Aorta (tissue), 5 donors: ENCODE results near the gene TMEM72. TPM values are rescaled to one million over a fixed set of nuclear protein-coding genes. Genes with fewer than 3 reads are reported as not detected.
"Not testable (repeated sequence)": the region's sequence is repeated elsewhere in the genome, so short reads cannot be mapped to it uniquely, and the experiment has no call there.

Experiments
- ATAC-seq: fragments of 200-7000 bp; cut with Tn5 transposase; one replicate; pipeline ENCODE4 v1.9.1; 2022; ENCODE audit warnings: moderate library complexity; ENCODE audit not compliant: low FRiP score
- DNase-seq, 2 donors: peaks; one replicate each; pipeline ENCODE4 v3.0.0-alpha.2; 2020
- H3K27ac ChIP-seq, 2 donors: one replicate each; pipeline ENCODE4 v1.5.1; 2013; ENCODE audit warnings: low read length in 2 of 2, mild to moderate bottlenecking in 2 of 2, moderate library complexity in 2 of 2, control low read depth in 1 of 2, inconsistent platforms in 1 of 2, low read depth in 1 of 2
- H3K27me3 ChIP-seq, 2 donors: one replicate each; pipeline ENCODE4 v1.6.1; 2013; ENCODE audit warnings: control low read depth in 1 of 2, low read length in 1 of 2, mild to moderate bottlenecking in 1 of 2, moderate library complexity in 1 of 2; ENCODE audit not compliant: insufficient read depth in 2 of 2, control insufficient read depth in 1 of 2
- H3K36me3 ChIP-seq, 2 donors: one replicate each; pipeline ENCODE4 v1.6.1; 2013; ENCODE audit warnings: control low read depth in 1 of 2, low read length in 1 of 2, mild to moderate bottlenecking in 1 of 2; ENCODE audit not compliant: insufficient read depth in 2 of 2, control insufficient read depth in 1 of 2
- H3K4me1 ChIP-seq, 2 donors: one replicate each; pipeline ENCODE4 v1.6.1; 2013; ENCODE audit warnings: low read length in 2 of 2, control low read depth in 1 of 2, mild to moderate bottlenecking in 1 of 2, moderate library complexity in 1 of 2; ENCODE audit not compliant: insufficient read depth in 2 of 2, control insufficient read depth in 1 of 2
- H3K4me3 ChIP-seq, 2 donors: one replicate each; pipeline ENCODE4 v1.5.1; 2013; ENCODE audit warnings: low read length in 2 of 2, control low read depth in 1 of 2, mild to moderate bottlenecking in 1 of 2
- H3K9me3 ChIP-seq: one replicate; pipeline ENCODE4 v1.6.1; 2013; ENCODE audit warnings: mild to moderate bottlenecking, low read length; ENCODE audit not compliant: control insufficient read depth
- WGBS, 2 donors: extraction: QIAGEN DNeasy Blood & Tissue Kit; methylation state at CpG; one replicate each; pipeline ENCODE4 v1.1.7; 2013; 5-methylcytosine and 5-hydroxymethylcytosine counted together
- intact Hi-C, 2 donors: fragments of 100-400 bp; cut with DNase I; formaldehyde crosslinking; loops; one replicate each; pipeline versions ENCODE4 v1.14.2 to v1.15.0; 2022
- long read RNA-seq, 2 donors: library from polyadenylated mRNA; unstranded; transcript quantifications; one replicate each; pipeline ENCODE4 v2.0.0, GENCODE V29; 2020 to 2021
- polyA plus RNA-seq, 2 donors: library from polyadenylated mRNA; stranded (reverse); fragments of 200-250 nt; gene quantifications; one replicate each; pipeline ENCODE4 v1.2.3, GENCODE V29; 2013
- total RNA-seq, 2 donors: library from RNA; stranded (reverse); fragmentation: NEBNext Ultra II Directional; extraction: Animal tissue kit (Norgen Biotek cat#: 25700); gene quantifications; one replicate each; pipeline ENCODE4 v1.2.1, GENCODE V29; 2021
- donor health status: healthy with polysubstance abuse.
- donor health status: Bipolar disorder and iron deficiency.
- donor health status: DM: no; HTN: no; CAD: no.
- donor health status: DM: no; HTN: no; CAD: no.
- donor health status: DM: yes; HTN: yes; CAD: no.

The TMEM72 gene
- total RNA-seq (not detected), polyA plus RNA-seq (not detected)
- long read RNA-seq, donor 1: 0 reads
- long read RNA-seq, donor 2: 0 reads

DNA sequence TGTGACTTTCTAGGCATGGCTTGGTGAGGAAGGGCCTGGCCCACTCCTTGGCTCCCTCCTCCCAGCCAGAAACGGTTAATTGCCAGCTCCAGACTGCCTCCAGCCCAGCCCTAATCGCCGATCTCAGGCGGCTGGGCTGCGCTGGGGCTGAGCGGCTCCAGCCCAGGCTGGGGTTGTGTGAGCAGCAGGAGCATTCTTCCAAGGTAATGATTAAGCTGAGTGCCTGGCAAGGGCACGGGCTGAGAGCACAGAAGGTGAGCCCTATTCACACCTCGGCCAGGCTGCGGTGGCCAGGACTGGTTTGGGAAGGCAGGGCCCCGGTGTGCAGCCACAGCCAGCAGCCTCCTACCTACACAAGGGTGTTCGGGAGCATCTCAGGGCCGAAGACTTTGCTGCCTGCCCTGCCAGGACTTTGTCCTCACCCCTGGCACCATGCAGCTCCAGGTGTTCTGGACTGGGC is at the start of gene TMEM72:
Gene TMEM72 (plus strand): TSS at position 257 of the 460 bp plus-strand sequence. CDS start 176 bp downstream, at position 433.
- H3K27me3 ChIP-seq: no peaks in the 10 kb centered on the region
- H3K36me3 ChIP-seq: no peaks in the 10 kb centered on the region
- DNase-seq (no peak), ATAC-seq (peak; percentile 38)
- no peaks in the 10 kb centered on the region for H3K4me1 ChIP-seq
- intact Hi-C loops: no loop called here
- no peak within 1 kb of the TSS for H3K27ac ChIP-seq
- 7 to 20% methylated on average over 12 of the region's 12 CpGs for WGBS, 2 donors
- H3K4me3 ChIP-seq: no peak within 1 kb of the TSS
- no peaks in the 10 kb centered on the region for H3K9me3 ChIP-seq

DNA sequence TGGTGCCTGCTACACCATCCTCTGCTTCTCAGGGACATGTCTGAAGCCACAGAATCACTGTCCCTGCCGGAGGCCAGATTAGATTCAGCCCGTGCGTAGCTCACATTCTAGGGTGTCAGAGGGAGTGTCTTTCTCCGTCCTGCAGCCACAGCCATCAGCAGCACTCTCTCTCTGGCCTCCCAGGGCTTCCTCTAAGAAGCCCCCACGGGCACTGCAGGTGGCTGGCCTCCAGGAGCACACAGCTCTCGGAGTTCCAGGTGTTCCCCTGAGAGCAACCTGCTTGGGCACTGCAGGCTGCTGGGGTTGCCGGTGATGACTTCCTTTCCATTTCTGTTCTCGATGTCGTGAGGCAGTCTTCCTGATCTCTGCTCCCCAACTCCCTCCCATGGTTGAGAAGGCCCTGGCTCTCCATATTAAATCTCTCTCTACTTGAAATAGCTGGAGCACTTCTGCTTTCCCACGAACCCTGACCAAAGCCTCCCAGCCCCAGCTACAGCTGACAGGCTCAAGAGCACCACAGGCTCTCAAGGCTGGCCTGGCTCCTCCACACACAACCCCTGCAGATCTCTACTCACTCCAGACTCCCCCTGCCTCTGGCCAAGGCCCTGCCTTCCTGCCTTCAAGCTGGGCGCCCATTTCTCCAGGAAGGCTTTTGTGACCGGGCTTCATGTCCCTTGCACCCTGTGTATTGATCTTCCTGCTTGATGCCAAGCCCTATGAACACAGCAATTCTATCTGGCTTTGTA is 49.0 kb upstream of the TMEM72 start:
- Histone ChIP-seq H3K27ac (no peak overlapping the region), H3K4me3 (no peak overlapping the region), H3K9me3 (no peaks in the 10 kb centered on the region), H3K4me1 (no peaks in the 10 kb centered on the region), H3K36me3 (no peaks in the 10 kb centered on the region), H3K27me3 (no peaks in the 10 kb centered on the region)
- ATAC-seq (no peak), DNase-seq (no peak)
- 91% methylated on average over 12 of the region's 12 CpGs for WGBS, 2 donors
- intact Hi-C loops: loop anchor here in 1 of 2 donors (5.0 kb wide), 1 partner anchor 1195 kb away; no protein-coding TSS in a partner anchor

DNA sequence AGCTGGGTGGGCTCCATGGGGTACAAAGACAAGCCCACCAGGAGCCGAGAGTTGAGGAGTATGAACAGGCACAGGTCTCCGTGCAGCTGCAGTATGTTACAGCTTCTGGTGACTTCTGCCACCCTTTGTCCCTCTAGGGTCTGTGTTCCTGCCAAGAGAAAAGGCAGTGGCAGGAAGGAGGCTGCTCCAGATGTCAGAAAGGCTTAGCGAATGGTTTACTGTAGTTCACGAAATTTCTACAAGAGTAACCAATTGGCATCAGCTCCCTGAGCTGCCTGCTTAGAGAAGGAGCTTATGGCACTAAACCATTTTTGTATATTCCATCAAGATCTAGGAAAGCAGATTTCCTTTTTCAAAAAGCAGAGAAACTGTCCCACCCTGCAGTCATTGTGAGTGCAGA is 48.2 kb upstream of the TMEM72 start:
- DNase-seq: no peak
- no peaks in the 10 kb centered on the region for H3K27me3 ChIP-seq
- H3K9me3 ChIP-seq: no peaks in the 10 kb centered on the region
- H3K4me3 ChIP-seq: no peak overlapping the region
- no peak overlapping the region for H3K27ac ChIP-seq
- intact Hi-C loops: loop anchor here in 1 of 2 donors (5.0 kb wide), 1 partner anchor 1196 kb away; no protein-coding TSS in a partner anchor
- 81 to 89% methylated on average over 4 of the region's 4 CpGs for WGBS, 2 donors
- no peaks in the 10 kb centered on the region for H3K4me1 ChIP-seq
- no peaks in the 10 kb centered on the region for H3K36me3 ChIP-seq
- no peak for ATAC-seq

GRCh38 chr10:44863344-44864047 is 47.6 kb upstream of the TMEM72 start:
- WGBS, 2 donors: 90% methylated on average over 15 of the region's 15 CpGs
- H3K4me3 ChIP-seq: no peak overlapping the region
- H3K4me1 ChIP-seq: no peaks in the 10 kb centered on the region
- DNase-seq (no peak), ATAC-seq (no peak)
- no peak overlapping the region for H3K27ac ChIP-seq
- H3K9me3 ChIP-seq: no peaks in the 10 kb centered on the region
- no peaks in the 10 kb centered on the region for H3K36me3 ChIP-seq
- H3K27me3 ChIP-seq: no peaks in the 10 kb centered on the region
- intact Hi-C loops: loop anchor here (2.0 to 5.0 kb wide), 2 partner anchors 1193 to 1196 kb away; no protein-coding TSS in a partner anchor

GRCh38 chr10:44864051-44864450 is 47.1 kb upstream of the TMEM72 start:
- DNase-seq (no peak), ATAC-seq (peak; percentile 4)
- Histone ChIP-seq H3K4me3 (no peak overlapping the region), H3K4me1 (no peaks in the 10 kb centered on the region), H3K27me3 (no peaks in the 10 kb centered on the region), H3K36me3 (no peaks in the 10 kb centered on the region), H3K27ac (no peak overlapping the region), H3K9me3 (no peaks in the 10 kb centered on the region)
- intact Hi-C loops: loop anchor here (2.0 to 5.0 kb wide), 2 partner anchors 1193 to 1197 kb away; no protein-coding TSS in a partner anchor
- WGBS, 2 donors: 87 to 90% methylated on average over 17 of the region's 17 CpGs

- 0% methylated on average over 42 of the region's 42 CpGs for WGBS, 2 donors
- H3K27me3 ChIP-seq: no peaks in the 10 kb centered on the region
Observed at GRCh38 chr10:44864637-44865288, 46.4 kb upstream of the TMEM72 start.

DNA sequence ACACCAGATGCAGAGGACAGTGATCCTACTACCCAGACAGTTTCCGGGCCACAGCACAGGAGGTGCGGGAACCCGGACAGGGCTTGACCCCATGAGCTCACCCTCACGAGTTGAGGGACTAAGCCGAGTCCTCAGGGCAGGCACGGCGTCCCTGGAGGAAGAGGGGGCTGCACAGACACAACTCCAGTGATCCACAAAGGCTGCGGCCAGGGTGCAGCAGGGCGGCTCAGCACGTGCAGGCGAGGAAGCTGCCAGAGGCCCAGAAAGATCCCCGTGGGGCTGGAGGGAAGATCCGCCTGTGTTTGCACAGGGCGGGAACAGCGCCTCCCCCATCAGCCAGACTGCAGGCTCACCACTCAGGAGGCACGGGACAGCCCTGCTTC is 45.9 kb upstream of the TMEM72 start:
- intact Hi-C loops: loop anchor here in 1 of 2 donors (2.0 kb wide), 1 partner anchor 1194 kb away; no protein-coding TSS in a partner anchor
- Histone ChIP-seq H3K4me3 (no peak overlapping the region), H3K4me1 (no peaks in the 10 kb centered on the region), H3K27ac (no peak overlapping the region), H3K9me3 (no peaks in the 10 kb centered on the region), H3K36me3 (no peaks in the 10 kb centered on the region), H3K27me3 (no peaks in the 10 kb centered on the region)
- WGBS, 2 donors: 56 to 61% methylated on average over 16 of the region's 16 CpGs
- ATAC-seq (no peak), DNase-seq (no peak)

More at GRCh38 chr10:44864637-44865288, 46.4 kb upstream of the TMEM72 start:
- Histone ChIP-seq H3K9me3 (no peaks in the 10 kb centered on the region), H3K4me1 (no peaks in the 10 kb centered on the region), H3K27ac (no peak overlapping the region), H3K4me3 (peak overlapping the region in 1 of 2 donors; percentile 47), H3K36me3 (no peaks in the 10 kb centered on the region)
- ATAC-seq (peak; percentile 96), DNase-seq (peak; percentile 94 to 99)
- intact Hi-C loops: loop anchor here (2.0 to 5.0 kb wide), 2 partner anchors 1194 to 1197 kb away; no protein-coding TSS in a partner anchor

GRCh38 chr10:44866367-44866766 is 44.8 kb upstream of the TMEM72 start:
- H3K9me3 ChIP-seq, H3K27ac ChIP-seq, H3K4me3 ChIP-seq, ATAC-seq, H3K4me1 ChIP-seq, H3K27me3 ChIP-seq, H3K36me3 ChIP-seq, DNase-seq, intact Hi-C loops: not testable (repeated sequence)
- WGBS, 2 donors: 93 to 96% methylated on average over 2 of the region's 2 CpGs
